HL-60 (cell line): ENCODE results near the gene ATPAF2.

ENCODE experiments used
- DNase-seq, 2 experiments: peaks; one replicate each; pipeline ENCODE4 v3.0.0-alpha.2; 2010 to 2020; ENCODE audit warnings: low read depth in 1 of 2, low spot score in 1 of 2
- H3K27ac ChIP-seq: fragments of 250-450 bp; sonication (Bioruptor Pico); replicated peaks from 2 replicates; pipeline ENCODE4 v1.5.1; 2020; ENCODE audit warnings: mild to moderate bottlenecking, moderate library complexity
- H3K27me3 ChIP-seq: fragments of 250-450 bp; sonication (Bioruptor Pico); 2 replicates; pipeline ENCODE4 v1.5.1; 2021; ENCODE audit warnings: mild to moderate bottlenecking, moderate library complexity; ENCODE audit not compliant: insufficient read depth, poor library complexity, severe bottlenecking
- H3K4me3 ChIP-seq: replicated peaks from 2 replicates; pipeline ENCODE4 v1.5.1; 2011; ENCODE audit warnings: mild to moderate bottlenecking, control low read depth, low read length; ENCODE audit not compliant: insufficient read depth
- CTCF ChIP-seq: IDR thresholded peaks from one replicate; pipeline ENCODE4 v1.5.1; 2011; ENCODE audit warnings: low read length, control low read depth, inconsistent platforms; ENCODE audit not compliant: insufficient read depth
- GABPA ChIP-seq: IDR thresholded peaks from 2 replicates; pipeline ENCODE4 v1.6.1; 2012; ENCODE audit warnings: low read depth
- POLR2AphosphoS5 ChIP-seq: IDR thresholded peaks from 2 replicates; pipeline ENCODE4 v1.6.1; 2012; ENCODE audit warnings: low read depth
- REST ChIP-seq: IDR thresholded peaks from 2 replicates; pipeline ENCODE4 v1.6.1; 2012; ENCODE audit warnings: low read depth; ENCODE audit not compliant: insufficient replicate concordance
- SPI1 ChIP-seq: IDR thresholded peaks from 2 replicates; pipeline ENCODE4 v1.6.1; 2012; ENCODE audit warnings: low read depth, mild to moderate bottlenecking, borderline replicate concordance

Gene ATPAF2

GRCh38 chr17:17989618-17990017 lies 49.4 kb downstream of the ATPAF2 start:
- H3K4me3 ChIP-seq = no peak overlapping the region
- TF ChIP-seq POLR2AphosphoS5 = no peak
- no peak for TF ChIP-seq GABPA
- no peak for TF ChIP-seq SPI1
- TF ChIP-seq CTCF = no peak
- no peak for TF ChIP-seq REST
- no peaks in the 10 kb centered on the region for H3K27me3 ChIP-seq
- DNase-seq = no peak
- H3K27ac ChIP-seq = no peak overlapping the region

GRCh38 chr17:17989081-17989480 lies 49.9 kb downstream of the ATPAF2 start:
- Histone ChIP-seq H3K27ac (no peak overlapping the region), H3K4me3 (no peak overlapping the region), H3K27me3 (no peaks in the 10 kb centered on the region)
- TF ChIP-seq CTCF = no peak
- TF ChIP-seq GABPA = no peak
- TF ChIP-seq POLR2AphosphoS5 = no peak
- TF ChIP-seq SPI1 = no peak
- no peak for TF ChIP-seq REST
- no peak for DNase-seq

DNA sequence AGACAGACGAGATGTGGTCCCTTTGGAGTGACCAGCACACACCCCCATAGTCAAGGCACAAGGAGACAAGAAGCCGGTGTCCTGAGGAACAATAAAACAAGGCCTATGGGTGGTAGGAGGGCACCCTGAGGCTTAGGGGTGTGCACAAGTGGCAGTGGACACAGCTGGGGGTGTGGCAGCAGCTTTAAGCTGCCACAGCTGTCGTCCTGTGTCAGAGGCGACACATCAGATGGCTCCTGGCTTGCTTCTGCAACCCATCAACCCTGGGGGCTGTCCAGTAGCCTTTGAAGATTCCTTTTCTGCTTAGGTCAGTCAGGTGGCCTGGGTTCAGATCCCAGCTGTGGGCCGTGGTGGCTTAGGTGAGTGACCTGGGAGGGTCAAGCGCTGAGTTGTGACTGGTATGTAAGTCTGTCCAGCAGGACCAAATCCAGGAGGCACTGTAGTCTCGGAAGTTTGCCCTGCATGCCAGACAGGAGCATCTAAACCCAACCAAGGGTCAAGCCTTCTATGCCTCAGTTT lies 50.5 kb downstream of the ATPAF2 start:
- DNase-seq = no peak
- no peak for TF ChIP-seq POLR2AphosphoS5
- TF ChIP-seq REST = no peak
- TF ChIP-seq CTCF = no peak
- TF ChIP-seq GABPA = no peak
- no peak overlapping the region for H3K4me3 ChIP-seq
- H3K27ac ChIP-seq = no peak overlapping the region
- no peaks in the 10 kb centered on the region for H3K27me3 ChIP-seq
